ENCODE results near the gene RIMBP2.
"Not testable (repeated sequence)": the region's sequence is repeated elsewhere in the genome, so short reads cannot be mapped to it uniquely, and the experiment has no call there.

RIMBP2 gene

GRCh38 chr12:130715998-130716968 lies at the start of gene RIMBP2:
RIMBP2 (minus strand) TSS chr12:130716299; CDS start chr12:130479013, 237,286 bp downstream.
- in situ Hi-C loops (cut with HindIII; ENCODE audit: low pct_unique_long_range_greater_than_20kb, low sequenced_read_pairs), result no loop called here
- peak in 1 of 2 experiments; percentile 17 for DNase-seq (ENCODE audit: low read depth in 1 of 2, low spot score in 1 of 2)
- no peak for TF ChIP-seq JUND (IDR thresholded peaks at IDR 0.05; ENCODE audit: low read depth)

- no peak for TF ChIP-seq JUND (IDR thresholded peaks at IDR 0.05; ENCODE audit: low read depth)
- peak in 1 of 2 experiments; percentile 71 for DNase-seq (ENCODE audit: low read depth in 1 of 2, low spot score in 1 of 2)
- in situ Hi-C loops (cut with HindIII; ENCODE audit: low pct_unique_long_range_greater_than_20kb, low sequenced_read_pairs), result no loop called here
These were observed 49.1 kb upstream of the RIMBP2 start for GRCh38 chr12:130765186-130765659.

GRCh38 chr12:130764475-130765185 lies 48.5 kb upstream of the RIMBP2 start:
- DNase-seq (ENCODE audit: low read depth in 1 of 2, low spot score in 1 of 2), result peak in 1 of 2 experiments; percentile 80
- no peak for TF ChIP-seq JUND (IDR thresholded peaks at IDR 0.05; ENCODE audit: low read depth)
- in situ Hi-C loops (cut with HindIII; ENCODE audit: low pct_unique_long_range_greater_than_20kb, low sequenced_read_pairs), result no loop called here

- in situ Hi-C loops (cut with HindIII; ENCODE audit: low pct_unique_long_range_greater_than_20kb, low sequenced_read_pairs), result no loop called here
- TF ChIP-seq JUND (IDR thresholded peaks at IDR 0.05; ENCODE audit: low read depth), result no peak
- DNase-seq (ENCODE audit: low read depth in 1 of 2, low spot score in 1 of 2), result peak in 1 of 2 experiments; percentile 70
These were observed 48.0 kb upstream of the RIMBP2 start for GRCh38 chr12:130764073-130764472.

- TF ChIP-seq JUND (IDR thresholded peaks at IDR 0.05; ENCODE audit: low read depth), result no peak
- in situ Hi-C loops (cut with HindIII; ENCODE audit: low pct_unique_long_range_greater_than_20kb, low sequenced_read_pairs), result no loop called here
- DNase-seq (ENCODE audit: low read depth in 1 of 2, low spot score in 1 of 2), result no peak
These were observed 46.2 kb upstream of the RIMBP2 start for GRCh38 chr12:130762319-130762675.

GRCh38 chr12:130761537-130762318 lies 45.6 kb upstream of the RIMBP2 start:
- in situ Hi-C loops (cut with HindIII; ENCODE audit: low pct_unique_long_range_greater_than_20kb, low sequenced_read_pairs), result no loop called here
- TF ChIP-seq JUND (IDR thresholded peaks at IDR 0.05; ENCODE audit: low read depth), result no peak
- DNase-seq (ENCODE audit: low read depth in 1 of 2, low spot score in 1 of 2), result peak; percentile 84 to 92

GRCh38 chr12:130754234-130754901 lies 38.3 kb upstream of the RIMBP2 start:
- DNase-seq (ENCODE audit: low read depth in 1 of 2, low spot score in 1 of 2), result peak in 1 of 2 experiments; percentile 36
- in situ Hi-C loops (cut with HindIII; ENCODE audit: low pct_unique_long_range_greater_than_20kb, low sequenced_read_pairs), result no loop called here
- TF ChIP-seq JUND (IDR thresholded peaks at IDR 0.05; ENCODE audit: low read depth), result no peak

GRCh38 chr12:130752692-130753230 lies 36.7 kb upstream of the RIMBP2 start:
- no peak for TF ChIP-seq JUND (IDR thresholded peaks at IDR 0.05; ENCODE audit: low read depth)
- in situ Hi-C loops (cut with HindIII; ENCODE audit: low pct_unique_long_range_greater_than_20kb, low sequenced_read_pairs), result no loop called here
- DNase-seq (ENCODE audit: low read depth in 1 of 2, low spot score in 1 of 2), result no peak

- in situ Hi-C loops (cut with HindIII; ENCODE audit: low pct_unique_long_range_greater_than_20kb, low sequenced_read_pairs); DNase-seq (ENCODE audit: low read depth in 1 of 2, low spot score in 1 of 2): not testable (repeated sequence)
These were observed 35.9 kb upstream of the RIMBP2 start for GRCh38 chr12:130752037-130752436.

- in situ Hi-C loops (cut with HindIII; ENCODE audit: low pct_unique_long_range_greater_than_20kb, low sequenced_read_pairs), result no loop called here
These were observed 32.7 kb upstream of the RIMBP2 start for GRCh38 chr12:130748786-130749185.

GRCh38 chr12:130747867-130748740 lies 32.0 kb upstream of the RIMBP2 start:
- in situ Hi-C loops (cut with HindIII; ENCODE audit: low pct_unique_long_range_greater_than_20kb, low sequenced_read_pairs), result no loop called here
- TF ChIP-seq JUND (IDR thresholded peaks at IDR 0.05; ENCODE audit: low read depth), result no peak
- peak; percentile 70 to 82 for DNase-seq (ENCODE audit: low read depth in 1 of 2, low spot score in 1 of 2)

More at GRCh38 chr12:130748786-130749185, 32.7 kb upstream of the RIMBP2 start:
- TF ChIP-seq JUND (IDR thresholded peaks at IDR 0.05; ENCODE audit: low read depth), result no peak
- peak in 1 of 2 experiments; percentile 54 for DNase-seq (ENCODE audit: low read depth in 1 of 2, low spot score in 1 of 2)

Measured in T47D (cell line).